ENCODE measurements around the gene KCP. TPM values are rescaled to one million over a fixed set of nuclear protein-coding genes. Genes with fewer than 3 reads are reported as not detected.

KCP gene
- total RNA-seq, 1 experiment from 2014 or later = 1.6 TPM

- no peak overlapping the region for H2AFZ ChIP-seq (ENCODE audit: low read depth, low read length, poor library complexity, severe bottlenecking)
- peaks cover 12% of the 10 kb centered on the region; the same call in 1 of the 2 replicates for H3K27me3 ChIP-seq (ENCODE audit: insufficient read depth, low read length)
- H4K20me1 ChIP-seq (ENCODE audit: insufficient read depth) = no peaks in the 10 kb centered on the region
- ChIA-PET CTCF (no interaction called here), POLR2A (no interaction called here), RAD21 (ENCODE audit: low non-redundant PET in 1 of 2, low total read pairs in 2 of 2, uncharacterized antibody in 2 of 2, unreplicated experiment in 2 of 2) (no interaction called here)
- no peak for TF ChIP-seq EZH2 (IDR thresholded peaks at IDR 0.05)
- TF ChIP-seq, protein P1, sequence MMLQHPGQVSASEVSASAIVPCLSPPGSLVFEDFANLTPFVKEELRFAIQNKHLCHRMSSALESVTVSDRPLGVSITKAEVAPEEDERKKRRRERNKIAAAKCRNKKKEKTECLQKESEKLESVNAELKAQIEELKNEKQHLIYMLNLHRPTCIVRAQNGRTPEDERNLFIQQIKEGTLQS (IDR thresholded peaks at IDR 0.05) = no peak
- TF ChIP-seq JUND (IDR thresholded peaks at IDR 0.05) = no peak
- TF ChIP-seq TCF7L2 (IDR thresholded peaks at IDR 0.05; ENCODE audit: borderline replicate concordance, extremely low read depth, insufficient read depth, insufficient read length) = no peak
- TF ChIP-seq POLR2A (IDR thresholded peaks at IDR 0.05; ENCODE audit: borderline replicate concordance, extremely low read depth, insufficient read depth, insufficient read length) = no peak
- no peak for TF ChIP-seq RAD21 (IDR thresholded peaks at IDR 0.05; ENCODE audit: low read depth)
- no peak for TF ChIP-seq SRF (IDR thresholded peaks at IDR 0.05; ENCODE audit: low read depth)
- TF ChIP-seq EZH2phosphoT487 (IDR thresholded peaks at IDR 0.05; ENCODE audit: borderline replicate concordance) = no peak
- TF ChIP-seq ZNF274 (IDR thresholded peaks at IDR 0.05; ENCODE audit: low read depth, low read length) = no peak
- TF ChIP-seq, protein P2, sequence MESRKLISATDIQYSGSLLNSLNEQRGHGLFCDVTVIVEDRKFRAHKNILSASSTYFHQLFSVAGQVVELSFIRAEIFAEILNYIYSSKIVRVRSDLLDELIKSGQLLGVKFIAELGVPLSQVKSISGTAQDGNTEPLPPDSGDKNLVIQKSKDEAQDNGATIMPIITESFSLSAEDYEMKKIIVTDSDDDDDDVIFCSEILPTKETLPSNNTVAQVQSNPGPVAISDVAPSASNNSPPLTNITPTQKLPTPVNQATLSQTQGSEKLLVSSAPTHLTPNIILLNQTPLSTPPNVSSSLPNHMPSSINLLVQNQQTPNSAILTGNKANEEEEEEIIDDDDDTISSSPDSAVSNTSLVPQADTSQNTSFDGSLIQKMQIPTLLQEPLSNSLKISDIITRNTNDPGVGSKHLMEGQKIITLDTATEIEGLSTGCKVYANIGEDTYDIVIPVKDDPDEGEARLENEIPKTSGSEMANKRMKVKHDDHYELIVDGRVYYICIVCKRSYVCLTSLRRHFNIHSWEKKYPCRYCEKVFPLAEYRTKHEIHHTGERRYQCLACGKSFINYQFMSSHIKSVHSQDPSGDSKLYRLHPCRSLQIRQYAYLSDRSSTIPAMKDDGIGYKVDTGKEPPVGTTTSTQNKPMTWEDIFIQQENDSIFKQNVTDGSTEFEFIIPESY (IDR thresholded peaks at IDR 0.05; ENCODE audit: extremely low read depth, insufficient replicate concordance, low read length) = no peak
- TF ChIP-seq ZFX (IDR thresholded peaks at IDR 0.05) = no peak
- no peak for TF ChIP-seq REST (IDR thresholded peaks at IDR 0.05; ENCODE audit: low read depth)
- TF ChIP-seq, protein P3, sequence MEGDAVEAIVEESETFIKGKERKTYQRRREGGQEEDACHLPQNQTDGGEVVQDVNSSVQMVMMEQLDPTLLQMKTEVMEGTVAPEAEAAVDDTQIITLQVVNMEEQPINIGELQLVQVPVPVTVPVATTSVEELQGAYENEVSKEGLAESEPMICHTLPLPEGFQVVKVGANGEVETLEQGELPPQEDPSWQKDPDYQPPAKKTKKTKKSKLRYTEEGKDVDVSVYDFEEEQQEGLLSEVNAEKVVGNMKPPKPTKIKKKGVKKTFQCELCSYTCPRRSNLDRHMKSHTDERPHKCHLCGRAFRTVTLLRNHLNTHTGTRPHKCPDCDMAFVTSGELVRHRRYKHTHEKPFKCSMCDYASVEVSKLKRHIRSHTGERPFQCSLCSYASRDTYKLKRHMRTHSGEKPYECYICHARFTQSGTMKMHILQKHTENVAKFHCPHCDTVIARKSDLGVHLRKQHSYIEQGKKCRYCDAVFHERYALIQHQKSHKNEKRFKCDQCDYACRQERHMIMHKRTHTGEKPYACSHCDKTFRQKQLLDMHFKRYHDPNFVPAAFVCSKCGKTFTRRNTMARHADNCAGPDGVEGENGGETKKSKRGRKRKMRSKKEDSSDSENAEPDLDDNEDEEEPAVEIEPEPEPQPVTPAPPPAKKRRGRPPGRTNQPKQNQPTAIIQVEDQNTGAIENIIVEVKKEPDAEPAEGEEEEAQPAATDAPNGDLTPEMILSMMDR (IDR thresholded peaks at IDR 0.05 in 2 of 3, conservative IDR thresholded peaks at IDR 0.05 in 1 of 3; ENCODE audit: borderline replicate concordance in 1 of 3, insufficient read depth in 1 of 3, low read depth in 2 of 3, low read length in 2 of 3) = no peak
- TF ChIP-seq FOSL1 (IDR thresholded peaks at IDR 0.05; ENCODE audit: low read depth) = no peak
- TF ChIP-seq ELF1 (IDR thresholded peaks at IDR 0.05; ENCODE audit: borderline replicate concordance, low read depth) = no peak
- TF ChIP-seq YY1 (IDR thresholded peaks at IDR 0.05; ENCODE audit: extremely low read depth, insufficient replicate concordance, low read depth, low read length) = no peak
- no peak overlapping the region for H3K27ac ChIP-seq (ENCODE audit: low read depth, low read length)
- H3K9me3 ChIP-seq (ENCODE audit: control insufficient read depth in 1 of 2, insufficient read depth in 1 of 2, low read depth in 1 of 2, low read length in 2 of 2) = no peaks in the 10 kb centered on the region
- H3K9ac ChIP-seq (ENCODE audit: low read length) = no peak overlapping the region
- no peaks in the 10 kb centered on the region for H3K4me1 ChIP-seq (ENCODE audit: control insufficient read depth in 1 of 2, insufficient read depth in 2 of 2, low read length in 2 of 2)
- no peak overlapping the region for H3K4me3 ChIP-seq (replicated peaks in 1 of 2; ENCODE audit: low read depth in 1 of 2, low read length in 2 of 2)
- no peak for ATAC-seq
- no peaks in the 10 kb centered on the region for H3K36me3 ChIP-seq (ENCODE audit: control insufficient read depth in 1 of 2, insufficient read depth in 2 of 2, low read length in 2 of 2)
- BruUV-seq (replicated peaks) = no TSS peak
- H3K9me2 ChIP-seq (ENCODE audit: insufficient read depth) = no peaks in the 10 kb centered on the region
- no peaks in the 10 kb centered on the region for H3K79me2 ChIP-seq (ENCODE audit: insufficient read depth, low read length)
- no peak for DNase-seq (ENCODE audit: low read depth, low spot score)
- intact Hi-C loops (cut with micrococcal nuclease) = no loop called here
- no peak overlapping the region for H3K4me2 ChIP-seq (ENCODE audit: low read length)
Measured at GRCh38 chr7:128919241-128919640, 8.7 kb upstream of the KCP start.

Data from HCT116 (cell line).